TTC549 (cell line): ENCODE measurements around the gene CCDC158.
"Not testable (repeated sequence)": the region's sequence is repeated elsewhere in the genome, so short reads cannot be mapped to it uniquely, and the experiment has no call there.

Source experiments
- FAIRE-seq: peaks from 2 replicates; lab custom pipeline; 2012; peaks lifted over from hg19 to GRCh38; lab: Jason Lieb, UNC

The CCDC158 gene

GRCh38 chr4:76364763-76365162 lies 56.2 kb downstream of the CCDC158 start:
- no peak for FAIRE-seq

GRCh38 chr4:76363556-76364290 lies 57.2 kb downstream of the CCDC158 start:
- no peak for FAIRE-seq

GRCh38 chr4:76361689-76362412 lies 59.1 kb downstream of the CCDC158 start:
- FAIRE-seq: no peak

- FAIRE-seq: not testable (repeated sequence)
Observed at GRCh38 chr4:76359881-76360466, 61.0 kb downstream of the CCDC158 start.

- FAIRE-seq: no peak
Observed at GRCh38 chr4:76357981-76358380, 63.0 kb downstream of the CCDC158 start.

- FAIRE-seq: no peak
Observed at GRCh38 chr4:76354517-76355473, 66.1 kb downstream of the CCDC158 start.

GRCh38 chr4:76342803-76343202 lies 78.1 kb downstream of the CCDC158 start:
- FAIRE-seq: no peak

- no peak for FAIRE-seq
Observed at GRCh38 chr4:76342191-76342590, 78.8 kb downstream of the CCDC158 start.

GRCh38 chr4:76341063-76341462 lies 79.9 kb downstream of the CCDC158 start:
- no peak for FAIRE-seq

- no peak for FAIRE-seq
Observed at GRCh38 chr4:76339364-76339763, 81.6 kb downstream of the CCDC158 start.

- FAIRE-seq: no peak
Observed at GRCh38 chr4:76334885-76335284, 86.1 kb downstream of the CCDC158 start.

- peak; percentile 80 for FAIRE-seq
Observed at GRCh38 chr4:76326515-76326914, 94.4 kb downstream of the CCDC158 start.

GRCh38 chr4:76325072-76325471 lies 95.9 kb downstream of the CCDC158 start:
- FAIRE-seq: no peak

GRCh38 chr4:76322236-76322635 lies 98.7 kb downstream of the CCDC158 start:
- FAIRE-seq: no peak

- FAIRE-seq: no peak
Observed at GRCh38 chr4:76316131-76316530, 104.8 kb downstream of the CCDC158 start.

- no peak for FAIRE-seq
Observed at GRCh38 chr4:76315267-76315918, 105.5 kb downstream of the CCDC158 start.

GRCh38 chr4:76313547-76313946 lies 107.4 kb downstream of the CCDC158 start:
- no peak for FAIRE-seq

GRCh38 chr4:76312457-76312856 lies 108.5 kb downstream of the CCDC158 start:
- FAIRE-seq: peak; percentile 73

- no peak for FAIRE-seq
Observed at GRCh38 chr4:76311896-76312331, 109.0 kb downstream of the CCDC158 start.

GRCh38 chr4:76310683-76311082 lies 110.3 kb downstream of the CCDC158 start:
- FAIRE-seq: no peak

- no peak for FAIRE-seq
Observed at GRCh38 chr4:76309939-76310550, 110.9 kb downstream of the CCDC158 start.
